Measurements from ENCODE around the gene ARID5B. TPM values are rescaled to one million over a fixed set of nuclear protein-coding genes. Genes with fewer than 3 reads are reported as not detected.

The ARID5B gene
- total RNA-seq, 1 experiment from 2014 or later = 0.04 TPM

DNA sequence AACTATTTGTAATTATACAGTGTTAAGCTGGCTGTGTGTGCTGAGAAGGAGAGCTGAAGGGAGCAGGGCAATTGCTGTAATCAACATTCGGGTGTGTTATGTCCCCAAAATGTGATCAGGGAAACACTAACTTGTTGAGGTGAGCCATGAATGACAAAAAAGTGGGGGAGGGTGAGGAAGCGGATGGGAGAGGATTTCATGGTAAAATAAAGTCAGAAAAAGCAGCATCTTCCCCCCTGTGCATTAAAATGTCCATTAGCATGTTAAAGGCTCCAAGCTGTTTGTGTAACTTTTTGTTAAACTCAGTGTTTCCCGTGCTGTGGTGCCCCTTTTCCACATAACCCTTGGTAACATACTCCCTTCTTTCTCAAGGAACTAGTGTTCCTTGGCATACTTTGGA is 84.9 kb downstream of the ARID5B start:
- no peak overlapping the region for H3K18ac ChIP-seq (ENCODE audit: insufficient read length, low read depth, low read length)
- peak overlapping the region; percentile 49 to 94 (median 75); a peak in 5 of 7 replicates for H3K27ac Mint-ChIP-seq
- no peaks in the 10 kb centered on the region for H3K79me1 ChIP-seq (ENCODE audit: insufficient read depth, low read depth, low read length, poor library complexity, severe bottlenecking)
- H2BK12ac ChIP-seq (ENCODE audit: insufficient read length, low read depth, low read length) = no peak overlapping the region
- no peaks in the 10 kb centered on the region for H3K23me2 ChIP-seq (ENCODE audit: insufficient read length, low read depth, low read length, poor library complexity, severe bottlenecking)
- no peaks in the 10 kb centered on the region for H3K79me2 ChIP-seq (ENCODE audit: insufficient read depth, low read length)
- H2BK5ac ChIP-seq (ENCODE audit: insufficient read length, low read length) = no peak overlapping the region
- peaks cover 0 to 2% of the 10 kb centered on the region in 2 experiments; a peak in 4 of 5 replicates for H3K9me3 Mint-ChIP-seq
- no peak overlapping the region for H4K5ac ChIP-seq (ENCODE audit: insufficient read length, low read depth, low read length)
- H3K4ac ChIP-seq (ENCODE audit: low read depth, low read length) = no peak overlapping the region
- H3K9ac ChIP-seq (ENCODE audit: extremely low read depth, insufficient read length, low read length) = no peak overlapping the region
- no CpG with 5 or more reads among the region's 3 CpGs for WGBS (ENCODE audit: extremely low coverage, insufficient read length, low lambda C conversion rate)
- DNase-seq = no peak
- H3K4me1 ChIP-seq (ENCODE audit: insufficient read depth, low read length) = peaks cover 17% of the 10 kb centered on the region
- no peak overlapping the region for H3K14ac ChIP-seq (ENCODE audit: insufficient read depth, low read length)
- H3K27me3 Mint-ChIP-seq (ENCODE audit: low read depth) = no peaks in the 10 kb centered on the region
- peak overlapping the region in 1 of 2 experiments; percentile 69; a peak in 4 of 5 replicates for H3K4me3 Mint-ChIP-seq
- peak overlapping the region; percentile 77 for H3K27ac ChIP-seq (ENCODE audit: insufficient read length, low read depth, low read length)
- no peak overlapping the region for H4K8ac ChIP-seq (replicated peaks; ENCODE audit: insufficient read length, low read depth, low read length)
- H3K23ac ChIP-seq (ENCODE audit: insufficient read length, low read depth, low read length) = no peak overlapping the region
- peak overlapping the region; percentile 83 for H3K4me2 ChIP-seq (ENCODE audit: insufficient read depth, insufficient read length, low read length)
- no peaks in the 10 kb centered on the region for H3K27me3 ChIP-seq (ENCODE audit: insufficient read depth, low read length)
- H3K9me3 ChIP-seq (ENCODE audit: control insufficient read depth, low read depth, low read length) = no peaks in the 10 kb centered on the region
- H4K91ac ChIP-seq (ENCODE audit: insufficient read length, low read depth, low read length) = no peak overlapping the region
- H3K56ac ChIP-seq (ENCODE audit: insufficient read length, low read depth, low read length) = no peak overlapping the region
- peaks cover 0 to 2% (median 0%) of the 10 kb centered on the region in 3 experiments; a peak in 2 of 7 replicates for H3K36me3 Mint-ChIP-seq (ENCODE audit: insufficient read depth in 1 of 3, low read depth in 3 of 3)
- no peak overlapping the region for H2AK5ac ChIP-seq (ENCODE audit: insufficient read length, low read length)
- peaks cover 36 to 42% of the 10 kb centered on the region in 2 experiments for H3K4me1 Mint-ChIP-seq
- H4K20me1 ChIP-seq (ENCODE audit: control insufficient read depth, insufficient read depth, insufficient read length) = no peaks in the 10 kb centered on the region
- no peak overlapping the region for H2AFZ ChIP-seq (ENCODE audit: low read length)
- H2BK20ac ChIP-seq (ENCODE audit: low read depth, low read length, poor library complexity, severe bottlenecking) = no peak overlapping the region
- no peak overlapping the region for H2BK120ac ChIP-seq (ENCODE audit: low read depth, low read length, poor library complexity, severe bottlenecking)
- TF ChIP-seq, protein P1, sequence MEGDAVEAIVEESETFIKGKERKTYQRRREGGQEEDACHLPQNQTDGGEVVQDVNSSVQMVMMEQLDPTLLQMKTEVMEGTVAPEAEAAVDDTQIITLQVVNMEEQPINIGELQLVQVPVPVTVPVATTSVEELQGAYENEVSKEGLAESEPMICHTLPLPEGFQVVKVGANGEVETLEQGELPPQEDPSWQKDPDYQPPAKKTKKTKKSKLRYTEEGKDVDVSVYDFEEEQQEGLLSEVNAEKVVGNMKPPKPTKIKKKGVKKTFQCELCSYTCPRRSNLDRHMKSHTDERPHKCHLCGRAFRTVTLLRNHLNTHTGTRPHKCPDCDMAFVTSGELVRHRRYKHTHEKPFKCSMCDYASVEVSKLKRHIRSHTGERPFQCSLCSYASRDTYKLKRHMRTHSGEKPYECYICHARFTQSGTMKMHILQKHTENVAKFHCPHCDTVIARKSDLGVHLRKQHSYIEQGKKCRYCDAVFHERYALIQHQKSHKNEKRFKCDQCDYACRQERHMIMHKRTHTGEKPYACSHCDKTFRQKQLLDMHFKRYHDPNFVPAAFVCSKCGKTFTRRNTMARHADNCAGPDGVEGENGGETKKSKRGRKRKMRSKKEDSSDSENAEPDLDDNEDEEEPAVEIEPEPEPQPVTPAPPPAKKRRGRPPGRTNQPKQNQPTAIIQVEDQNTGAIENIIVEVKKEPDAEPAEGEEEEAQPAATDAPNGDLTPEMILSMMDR (conservative IDR thresholded peaks at IDR 0.05) = no peak
- no peak overlapping the region for H3T11ph ChIP-seq (ENCODE audit: low read length)
- no peak overlapping the region for H2BK15ac ChIP-seq (ENCODE audit: low read depth, low read length)
